AG09319 (cell line): Measurements from ENCODE around the gene DVL1.
"Not testable (repeated sequence)": the region's sequence is repeated elsewhere in the genome, so short reads cannot be mapped to it uniquely, and the experiment has no call there.

Source experiments
- DNase-seq: peaks from one replicate; pipeline ENCODE4 v3.0.0-alpha.2; 2010; ENCODE audit warnings: low read depth; ENCODE audit errors: extremely low read depth
- CTCF ChIP-seq: IDR thresholded peaks from 2 replicates; pipeline ENCODE4 v1.5.1; 2011; ENCODE audit warnings: low read depth, mild to moderate bottlenecking, inconsistent platforms, low read length, moderate library complexity

DVL1 gene

DNA sequence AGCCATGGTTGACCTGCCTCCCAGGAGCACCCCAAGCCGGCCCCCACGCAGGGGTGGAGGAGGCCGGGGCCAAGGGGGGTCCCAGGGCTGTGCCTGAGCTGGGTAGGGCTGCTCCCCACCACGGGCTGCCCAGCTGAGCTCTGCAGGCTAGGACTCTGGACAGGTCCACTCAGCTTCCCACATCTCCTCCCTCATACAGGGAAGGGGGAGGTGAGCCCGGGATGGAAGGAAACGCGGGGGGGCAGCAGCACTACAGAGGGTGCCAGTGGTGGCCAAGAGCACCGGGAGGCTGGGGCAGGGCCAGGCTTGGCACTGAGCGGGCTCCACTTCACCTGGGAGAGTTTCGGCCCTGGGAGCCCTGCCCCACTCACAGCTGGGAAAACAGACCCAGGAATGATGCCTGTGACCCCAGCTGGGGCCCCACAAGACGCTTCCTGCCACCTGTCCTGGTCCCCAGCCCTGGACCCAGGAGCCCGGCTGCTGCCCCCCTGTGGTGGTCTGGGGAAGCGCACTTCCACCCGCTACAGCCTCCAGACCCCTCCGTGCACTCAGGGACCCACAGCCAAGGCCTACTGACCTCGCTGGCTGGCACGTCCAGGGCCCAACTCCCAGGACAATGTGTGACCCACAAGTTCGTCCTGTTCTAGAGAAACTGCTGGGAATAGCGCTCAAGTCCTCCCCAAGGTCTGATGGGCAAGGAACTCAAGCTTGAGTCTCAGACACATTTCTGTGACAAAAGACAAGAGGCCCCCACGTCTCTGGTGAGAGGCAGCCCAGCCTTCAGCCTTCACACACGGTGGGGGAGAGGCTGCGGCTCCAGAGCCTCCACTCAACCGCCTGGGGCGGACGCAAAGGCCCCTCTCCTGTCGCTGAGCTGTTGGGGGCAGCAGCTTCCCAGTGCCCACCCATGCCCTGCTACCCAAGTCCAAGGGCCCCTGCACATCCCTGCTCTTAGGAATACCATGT lies 22.8 kb upstream of the DVL1 start:
- peak; percentile 93 for TF ChIP-seq CTCF
- no peak for DNase-seq

GRCh38 chr1:1371364-1371745 lies 22.1 kb upstream of the DVL1 start:
- no peak for DNase-seq
- TF ChIP-seq CTCF: no peak

- TF ChIP-seq CTCF: no peak
- no peak for DNase-seq
These were observed 21.6 kb upstream of the DVL1 start for GRCh38 chr1:1370771-1371300.

GRCh38 chr1:1370094-1370493 lies 20.9 kb upstream of the DVL1 start:
- not testable (repeated sequence) for DNase-seq

GRCh38 chr1:1367315-1367714 lies 18.1 kb upstream of the DVL1 start:
- TF ChIP-seq CTCF: no peak
- DNase-seq: no peak

- no peak for DNase-seq
- TF ChIP-seq CTCF: no peak
These were observed 17.5 kb upstream of the DVL1 start for GRCh38 chr1:1366699-1367066.

GRCh38 chr1:1365875-1366698 lies 16.9 kb upstream of the DVL1 start:
- DNase-seq: no peak
- no peak for TF ChIP-seq CTCF
